ENCODE measurements around the gene TRIM15. TPM values are rescaled to one million over a fixed set of nuclear protein-coding genes. Genes with fewer than 3 reads are reported as not detected.

TRIM15 gene
- total RNA-seq, 1 donor from 2014 or later = not detected

DNA sequence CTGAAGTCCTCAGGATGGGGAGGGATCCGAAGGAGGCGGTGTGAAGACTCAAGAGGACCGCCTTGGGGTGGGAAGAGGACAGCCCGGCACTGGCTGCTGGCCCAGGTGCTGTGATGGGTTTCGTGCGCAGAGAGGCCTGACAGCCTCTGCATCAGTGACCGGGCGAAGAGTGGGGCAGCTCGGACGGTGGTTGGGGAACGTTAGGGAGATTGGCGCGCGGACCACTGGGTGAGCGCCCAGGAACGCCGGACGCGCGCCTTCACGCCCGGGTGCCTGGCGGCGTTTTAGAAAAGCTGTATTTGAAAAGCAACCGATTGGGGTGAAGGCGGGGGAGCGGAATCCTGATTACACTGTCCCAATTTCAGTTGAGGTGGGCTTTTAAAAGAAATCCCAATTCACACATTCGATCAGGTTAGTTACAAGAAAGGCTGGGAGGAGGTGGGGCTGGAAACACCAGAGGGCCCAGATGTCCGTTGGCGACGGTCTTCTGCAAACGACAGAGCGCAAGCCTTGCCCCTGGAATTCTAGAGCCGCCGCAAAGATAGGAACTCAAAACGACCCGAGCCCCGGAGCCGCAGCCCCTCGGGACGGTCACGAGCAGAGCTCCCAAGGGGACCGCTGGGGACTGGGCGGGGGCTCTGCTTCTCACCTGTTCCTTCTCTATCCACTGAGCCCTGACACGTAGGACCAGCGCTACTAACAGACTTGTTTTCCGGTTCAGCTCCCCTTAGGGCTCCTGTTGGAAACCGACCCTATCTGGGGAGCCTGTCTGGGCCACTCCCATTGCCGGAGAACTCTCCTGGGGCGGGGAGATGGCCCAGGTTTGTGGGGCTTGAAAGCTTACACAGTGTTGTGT lies 35.9 kb upstream of the TRIM15 start:
- Histone ChIP-seq H3K36me3 (ENCODE audit: control insufficient read depth, insufficient read depth, low read length) (no peaks in the 10 kb centered on the region), H3K27me3 (ENCODE audit: control insufficient read depth, insufficient read depth, low read length) (peaks cover 12% of the 10 kb centered on the region), H3K4me3 (ENCODE audit: low read depth, low read length) (no peak overlapping the region)
- TF ChIP-seq, protein P1, sequence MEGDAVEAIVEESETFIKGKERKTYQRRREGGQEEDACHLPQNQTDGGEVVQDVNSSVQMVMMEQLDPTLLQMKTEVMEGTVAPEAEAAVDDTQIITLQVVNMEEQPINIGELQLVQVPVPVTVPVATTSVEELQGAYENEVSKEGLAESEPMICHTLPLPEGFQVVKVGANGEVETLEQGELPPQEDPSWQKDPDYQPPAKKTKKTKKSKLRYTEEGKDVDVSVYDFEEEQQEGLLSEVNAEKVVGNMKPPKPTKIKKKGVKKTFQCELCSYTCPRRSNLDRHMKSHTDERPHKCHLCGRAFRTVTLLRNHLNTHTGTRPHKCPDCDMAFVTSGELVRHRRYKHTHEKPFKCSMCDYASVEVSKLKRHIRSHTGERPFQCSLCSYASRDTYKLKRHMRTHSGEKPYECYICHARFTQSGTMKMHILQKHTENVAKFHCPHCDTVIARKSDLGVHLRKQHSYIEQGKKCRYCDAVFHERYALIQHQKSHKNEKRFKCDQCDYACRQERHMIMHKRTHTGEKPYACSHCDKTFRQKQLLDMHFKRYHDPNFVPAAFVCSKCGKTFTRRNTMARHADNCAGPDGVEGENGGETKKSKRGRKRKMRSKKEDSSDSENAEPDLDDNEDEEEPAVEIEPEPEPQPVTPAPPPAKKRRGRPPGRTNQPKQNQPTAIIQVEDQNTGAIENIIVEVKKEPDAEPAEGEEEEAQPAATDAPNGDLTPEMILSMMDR (IDR thresholded peaks at IDR 0.05; ENCODE audit: insufficient read depth, low read length, severe bottlenecking) = no peak
- no peak for DNase-seq (ENCODE audit: low read depth)
- no peak for FAIRE-seq

DNA sequence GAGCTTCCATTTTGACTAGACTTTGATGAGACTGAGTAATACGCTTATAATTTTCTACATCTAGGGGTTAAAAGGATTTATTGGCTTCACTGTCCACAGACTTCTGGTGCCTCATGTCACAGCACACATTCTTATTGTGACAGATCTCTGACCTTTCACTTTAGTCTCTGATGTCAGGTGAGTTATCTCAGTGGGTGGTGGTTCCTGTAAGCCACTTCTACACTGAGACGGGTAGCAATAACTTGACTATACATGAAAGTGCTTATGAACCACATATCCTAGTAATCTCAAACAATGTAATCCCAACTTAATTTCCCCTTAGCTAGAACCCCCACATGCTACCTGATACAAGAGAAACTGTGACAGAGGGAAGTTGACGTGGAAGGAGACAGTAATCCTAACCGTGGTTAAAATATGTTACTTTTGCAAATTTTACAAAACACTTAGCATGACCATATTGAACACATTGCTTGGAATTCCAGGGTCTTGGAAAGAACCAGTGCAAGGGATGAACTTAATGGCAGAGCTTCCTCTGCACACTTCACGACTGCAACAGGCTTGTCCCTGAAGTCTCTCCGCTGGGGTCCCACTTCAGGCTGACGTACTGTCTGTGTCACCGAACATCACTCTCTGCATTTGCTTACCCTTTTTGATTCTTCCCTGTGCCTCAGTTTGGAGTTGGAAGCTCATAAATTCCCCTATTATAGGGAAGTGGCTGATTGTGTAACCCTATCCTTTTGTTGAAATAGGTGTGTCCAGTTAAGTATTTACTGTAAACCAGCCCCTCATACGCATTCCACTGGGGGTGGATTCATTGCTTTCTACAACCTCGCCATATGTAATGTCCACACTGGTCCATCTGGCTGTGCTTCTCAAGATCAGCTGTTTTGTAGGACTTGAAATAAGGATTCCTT lies 33.8 kb upstream of the TRIM15 start:
- TF ChIP-seq, protein P1 (IDR thresholded peaks at IDR 0.05; ENCODE audit: insufficient read depth, low read length, severe bottlenecking) = no peak
- H3K27me3 ChIP-seq (ENCODE audit: control insufficient read depth, insufficient read depth, low read length) = peaks cover 12% of the 10 kb centered on the region
- DNase-seq (ENCODE audit: low read depth) (peak; percentile 24), FAIRE-seq (no peak)
- H3K4me3 ChIP-seq (ENCODE audit: low read depth, low read length) = no peak overlapping the region
- no peaks in the 10 kb centered on the region for H3K36me3 ChIP-seq (ENCODE audit: control insufficient read depth, insufficient read depth, low read length)

DNA sequence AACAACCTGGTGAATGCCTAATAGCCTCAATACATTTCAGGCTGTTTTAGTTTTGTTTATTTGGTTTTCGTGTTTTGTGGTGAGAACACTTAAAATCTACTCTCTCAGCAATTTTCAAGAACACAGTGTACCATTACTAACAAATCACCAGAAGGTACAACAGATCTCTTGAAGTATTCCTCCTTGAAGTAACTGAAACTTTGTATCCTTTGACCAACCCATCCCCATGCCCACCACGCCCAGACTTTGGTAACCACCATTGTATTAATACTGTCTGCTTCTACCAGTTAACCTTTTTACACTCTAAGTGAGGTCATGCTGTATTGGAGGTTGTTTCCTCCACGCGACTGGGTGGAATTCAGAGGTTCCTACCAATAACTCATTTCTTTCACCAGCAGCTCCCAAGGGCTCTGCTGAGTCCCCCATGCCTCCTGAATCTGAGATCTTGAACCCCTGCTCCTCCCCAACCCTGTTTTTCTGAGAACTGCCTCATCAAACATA lies 33.1 kb upstream of the TRIM15 start:
- H3K36me3 ChIP-seq (ENCODE audit: control insufficient read depth, insufficient read depth, low read length) = no peaks in the 10 kb centered on the region
- H3K27me3 ChIP-seq (ENCODE audit: control insufficient read depth, insufficient read depth, low read length) = peaks cover 12% of the 10 kb centered on the region
- H3K4me3 ChIP-seq (ENCODE audit: low read depth, low read length) = no peak overlapping the region
- TF ChIP-seq, protein P1 (IDR thresholded peaks at IDR 0.05; ENCODE audit: insufficient read depth, low read length, severe bottlenecking) = no peak
- FAIRE-seq (no peak), DNase-seq (ENCODE audit: low read depth) (no peak)

DNA sequence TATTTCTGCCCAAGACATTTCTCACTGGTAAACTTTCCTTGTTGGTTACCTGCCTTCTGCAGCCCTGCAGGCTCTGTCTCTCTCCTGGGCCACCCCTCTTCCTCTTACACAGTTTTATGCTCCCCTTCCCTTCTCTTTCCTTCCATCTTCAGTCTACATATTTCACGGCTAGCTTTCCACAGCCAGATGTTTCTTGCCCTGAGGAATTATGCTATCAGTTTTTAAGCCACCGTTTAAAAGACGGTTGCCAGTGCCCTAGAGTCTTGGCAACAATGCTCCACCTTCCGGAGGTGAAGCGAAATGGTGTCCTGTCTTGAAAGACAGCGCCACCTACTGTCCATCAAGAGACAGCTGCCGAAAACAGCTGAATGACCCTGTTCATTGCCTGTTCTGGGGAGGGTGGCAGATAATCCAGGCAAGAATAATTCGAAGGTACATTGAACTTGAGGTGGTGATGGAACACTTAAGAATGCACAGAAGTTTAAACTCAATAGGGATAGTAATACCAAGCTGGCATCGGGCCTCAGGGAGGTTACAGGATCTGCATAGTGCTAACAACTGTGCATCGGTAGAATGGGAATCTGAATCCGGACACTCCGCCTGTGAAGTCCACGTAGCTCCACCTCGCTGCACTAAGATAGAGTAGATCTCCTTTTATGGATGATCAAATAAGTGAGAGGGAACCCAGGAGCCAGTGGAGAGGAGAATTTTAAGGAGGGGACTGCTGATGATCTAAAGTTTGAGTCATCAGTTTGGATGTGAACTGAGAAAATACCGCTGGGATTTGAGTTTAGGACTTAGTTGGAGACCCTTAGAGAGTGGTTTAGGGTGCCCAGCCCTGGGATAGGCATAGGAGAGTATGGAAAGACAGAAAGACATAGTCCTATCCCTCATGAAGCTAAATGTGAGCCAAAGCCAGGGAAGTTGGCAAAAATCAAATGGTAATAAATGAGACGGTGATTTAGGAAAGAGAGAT lies 32.2 kb upstream of the TRIM15 start:
- TF ChIP-seq, protein P1 (IDR thresholded peaks at IDR 0.05; ENCODE audit: insufficient read depth, low read length, severe bottlenecking) = peak; percentile 97
- peak; percentile 73 for DNase-seq (ENCODE audit: low read depth)
- FAIRE-seq = peak; percentile 86
- peaks cover 12% of the 10 kb centered on the region for H3K27me3 ChIP-seq (ENCODE audit: control insufficient read depth, insufficient read depth, low read length)
- H3K36me3 ChIP-seq (ENCODE audit: control insufficient read depth, insufficient read depth, low read length) = no peaks in the 10 kb centered on the region
- H3K4me3 ChIP-seq (ENCODE audit: low read depth, low read length) = no peak overlapping the region

DNA sequence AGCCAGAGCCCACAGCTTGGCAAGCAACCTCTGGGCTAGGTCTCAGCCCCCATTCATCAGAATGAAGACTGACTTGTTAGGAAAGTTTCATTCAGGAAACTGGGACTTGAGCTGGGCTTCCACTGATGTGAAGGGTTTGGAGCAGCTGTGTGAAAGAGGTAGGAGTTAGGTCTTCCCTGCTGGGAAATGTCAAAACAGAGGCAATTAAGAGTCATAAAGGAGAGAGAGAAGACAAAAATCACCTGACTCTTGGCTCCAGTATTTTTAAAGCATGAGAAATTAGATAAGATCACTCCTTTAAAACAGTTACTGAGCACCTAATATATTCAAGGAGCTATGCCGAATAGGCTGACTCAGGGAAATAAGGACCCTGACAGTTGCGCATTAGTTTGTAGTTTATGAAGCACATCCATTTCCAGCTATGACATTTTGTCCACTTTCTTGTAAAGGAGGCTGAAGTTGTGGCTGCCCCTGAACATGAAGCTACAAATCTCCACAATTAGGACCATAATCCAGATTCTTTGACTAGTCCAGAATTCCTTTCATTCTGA lies 31.3 kb upstream of the TRIM15 start:
- no peak overlapping the region for H3K4me3 ChIP-seq (ENCODE audit: low read depth, low read length)
- no peaks in the 10 kb centered on the region for H3K36me3 ChIP-seq (ENCODE audit: control insufficient read depth, insufficient read depth, low read length)
- TF ChIP-seq, protein P1 (IDR thresholded peaks at IDR 0.05; ENCODE audit: insufficient read depth, low read length, severe bottlenecking) = no peak
- FAIRE-seq (no peak), DNase-seq (ENCODE audit: low read depth) (no peak)
- peaks cover 11% of the 10 kb centered on the region for H3K27me3 ChIP-seq (ENCODE audit: control insufficient read depth, insufficient read depth, low read length)
